Caco-2 (cell line): ENCODE measurements around the gene OR2T6. TPM values are rescaled to one million over a fixed set of nuclear protein-coding genes. Genes with fewer than 3 reads are reported as not detected.

ENCODE experiments used
- BruUV-seq: library from RNA; stranded (reverse); fragments of 400-500 nt; replicated peaks from 2 replicates; lab custom pipeline; 2021; lab: Mats Ljungman, UMichigan
- CTCF ChIA-PET: fragments of 300-600 bp; sonication (Branson Sonifier 250); formaldehyde crosslinking; loops from one replicate; lab custom pipeline; 2022; ENCODE audit warnings: antibody characterized with exemption; lab: Charles Lee
- POLR2A ChIA-PET: fragments of 300-600 bp; sonication (Branson Sonifier 250); formaldehyde crosslinking; loops from one replicate; lab custom pipeline; 2022; ENCODE audit warnings: antibody characterized with exemption; lab: Charles Lee
- DNase-seq, 2 experiments: peaks; one replicate each; pipeline versions ENCODE4 v3.0.0 to v3.0.0-alpha.2; 2020 to 2022
- H3K27me3 ChIP-seq: replicated peaks from 2 replicates; pipeline ENCODE4 v1.6.0; 2011; ENCODE audit warnings: low read length; ENCODE audit not compliant: control insufficient read depth, insufficient read depth
- H3K36me3 ChIP-seq: 2 replicates; pipeline ENCODE4 v1.5.1; 2011; ENCODE audit warnings: low read length; ENCODE audit not compliant: control insufficient read depth, insufficient read depth
- H3K4me1 ChIP-seq: fragments of 250-450 bp; sonication (Bioruptor Pico); 2 replicates; pipeline ENCODE4 v1.5.1; 2020; ENCODE audit warnings: mild to moderate bottlenecking
- H3K4me3 ChIP-seq: 2 replicates; pipeline ENCODE4 v1.5.1; 2011; ENCODE audit warnings: low read depth, mild to moderate bottlenecking, control low read depth, low read length
- H3K9me3 ChIP-seq: fragments of 250-450 bp; sonication (Bioruptor Pico); 2 replicates; pipeline ENCODE4 v1.5.1; 2020; ENCODE audit warnings: mild to moderate bottlenecking, moderate library complexity
- H3K27ac Mint-ChIP-seq: one replicate; pipeline ENCODE4 v1.8.0; 2022; ENCODE audit warnings: mixed read lengths; ENCODE audit not compliant: unreplicated experiment
- H3K27me3 Mint-ChIP-seq: one replicate; pipeline ENCODE4 v1.8.0; 2022; ENCODE audit warnings: mixed read lengths; ENCODE audit not compliant: insufficient read depth, unreplicated experiment
- H3K36me3 Mint-ChIP-seq: one replicate; pipeline ENCODE4 v1.8.0; 2022; ENCODE audit warnings: mild to moderate bottlenecking, mixed read lengths; ENCODE audit not compliant: insufficient read depth, unreplicated experiment
- H3K4me1 Mint-ChIP-seq: one replicate; pipeline ENCODE4 v1.8.0; 2022; ENCODE audit warnings: low read depth, mixed read lengths; ENCODE audit not compliant: unreplicated experiment
- H3K4me3 Mint-ChIP-seq: one replicate; pipeline ENCODE4 v1.8.0; 2022; ENCODE audit warnings: mild to moderate bottlenecking, moderate library complexity, mixed read lengths; ENCODE audit not compliant: unreplicated experiment
- H3K9me3 Mint-ChIP-seq: one replicate; pipeline ENCODE4 v1.8.0; 2022; ENCODE audit warnings: mixed read lengths; ENCODE audit not compliant: unreplicated experiment
- CTCF ChIP-seq, 2 experiments: fragments of 200-600 bp in 1 of 2; IDR thresholded peaks; 1 replicate in 1 of 2; 2 replicates in 1 of 2; pipeline versions ENCODE4 v1.5.1 to v1.8.0; 2011 to 2022; ENCODE audit warnings: antibody characterized with exemption in 1 of 2, control low read depth in 1 of 2, inconsistent platforms in 1 of 2, low read depth in 1 of 2, low read length in 1 of 2, mild to moderate bottlenecking in 1 of 2, moderate library complexity in 1 of 2; ENCODE audit not compliant: insufficient read depth in 1 of 2, severe bottlenecking in 1 of 2, unreplicated experiment in 1 of 2
- intact Hi-C: fragments of 100-400 bp; cut with micrococcal nuclease; formaldehyde crosslinking; loops from one replicate; pipeline ENCODE4 v1.10.0; 2022; ENCODE audit not compliant: unreplicated experiment
- total RNA-seq: library from RNA; stranded (reverse); gene quantifications from 2 replicates; pipeline ENCODE4 v1.2.3, GENCODE V29; 2022

Gene OR2T6
- total RNA-seq, 1 experiment from 2014 or later, result not detected

GRCh38 chr1:248380854-248381253, 5.3 kb downstream of the OR2T6 start:
- Histone ChIP-seq H3K9me3 (no peaks in the 10 kb centered on the region), H3K4me3 (no peak overlapping the region), H3K27me3 (no peaks in the 10 kb centered on the region), H3K4me1 (no peaks in the 10 kb centered on the region), H3K36me3 (no peaks in the 10 kb centered on the region)
- TF ChIP-seq CTCF (IDR thresholded peaks at IDR 0.05; ENCODE audit: insufficient read depth in 1 of 2, low read depth in 1 of 2, low read length in 1 of 2, severe bottlenecking in 1 of 2, unreplicated experiment in 1 of 2), result no peak
- H3K4me1 Mint-ChIP-seq, result no peaks in the 10 kb centered on the region
- no peak overlapping the region for H3K4me3 Mint-ChIP-seq
- peaks cover 3% of the 10 kb centered on the region for H3K27me3 Mint-ChIP-seq
- intact Hi-C loops, result no loop called here
- BruUV-seq, result no TSS peak
- POLR2A ChIA-PET, result no interaction called here
- no peaks in the 10 kb centered on the region for H3K36me3 Mint-ChIP-seq
- H3K9me3 Mint-ChIP-seq, result no peaks in the 10 kb centered on the region
- DNase-seq, result no peak
- no peak overlapping the region for H3K27ac Mint-ChIP-seq
- CTCF ChIA-PET, result no interaction called here

GRCh38 chr1:248388426-248388825, 12.9 kb downstream of the OR2T6 start:
- Histone ChIP-seq H3K9me3 (no peaks in the 10 kb centered on the region), H3K27me3 (no peaks in the 10 kb centered on the region), H3K4me1 (no peaks in the 10 kb centered on the region), H3K4me3 (no peak overlapping the region), H3K36me3 (no peaks in the 10 kb centered on the region)
- Mint-ChIP-seq H3K4me1 (no peaks in the 10 kb centered on the region), H3K9me3 (no peaks in the 10 kb centered on the region), H3K4me3 (no peak overlapping the region), H3K27ac (no peak overlapping the region), H3K36me3 (no peaks in the 10 kb centered on the region), H3K27me3 (no peaks in the 10 kb centered on the region)
- intact Hi-C loops, result no loop called here
- DNase-seq, result no peak
- no peak for TF ChIP-seq CTCF (IDR thresholded peaks at IDR 0.05; ENCODE audit: insufficient read depth in 1 of 2, low read depth in 1 of 2, low read length in 1 of 2, severe bottlenecking in 1 of 2, unreplicated experiment in 1 of 2)
- no TSS peak for BruUV-seq
- POLR2A ChIA-PET, result no interaction called here
- CTCF ChIA-PET, result no interaction called here

GRCh38 chr1:248393050-248393449, 17.5 kb downstream of the OR2T6 start:
- no peak overlapping the region for H3K27ac Mint-ChIP-seq
- no peaks in the 10 kb centered on the region for H3K36me3 Mint-ChIP-seq
- TF ChIP-seq CTCF (IDR thresholded peaks at IDR 0.05; ENCODE audit: insufficient read depth in 1 of 2, low read depth in 1 of 2, low read length in 1 of 2, severe bottlenecking in 1 of 2, unreplicated experiment in 1 of 2), result no peak
- H3K4me3 ChIP-seq, result no peak overlapping the region
- H3K27me3 ChIP-seq, result no peaks in the 10 kb centered on the region
- ChIA-PET POLR2A (no interaction called here), CTCF (no interaction called here)
- H3K36me3 ChIP-seq, result no peaks in the 10 kb centered on the region
- peaks cover 6% of the 10 kb centered on the region for H3K9me3 Mint-ChIP-seq
- H3K4me1 Mint-ChIP-seq, result no peaks in the 10 kb centered on the region
- intact Hi-C loops, result no loop called here
- H3K27me3 Mint-ChIP-seq, result no peaks in the 10 kb centered on the region
- no peaks in the 10 kb centered on the region for H3K4me1 ChIP-seq
- no TSS peak for BruUV-seq
- DNase-seq, result no peak
- H3K4me3 Mint-ChIP-seq, result no peak overlapping the region
- no peaks in the 10 kb centered on the region for H3K9me3 ChIP-seq
